Measurements from ENCODE around the gene ADAD2. TPM values are rescaled to one million over a fixed set of nuclear protein-coding genes. Genes with fewer than 3 reads are reported as not detected.

The ADAD2 gene
- total and polyA plus RNA-seq, 2 of the 4 experiments (the other 2 are of a cell fraction) = not detected

DNA sequence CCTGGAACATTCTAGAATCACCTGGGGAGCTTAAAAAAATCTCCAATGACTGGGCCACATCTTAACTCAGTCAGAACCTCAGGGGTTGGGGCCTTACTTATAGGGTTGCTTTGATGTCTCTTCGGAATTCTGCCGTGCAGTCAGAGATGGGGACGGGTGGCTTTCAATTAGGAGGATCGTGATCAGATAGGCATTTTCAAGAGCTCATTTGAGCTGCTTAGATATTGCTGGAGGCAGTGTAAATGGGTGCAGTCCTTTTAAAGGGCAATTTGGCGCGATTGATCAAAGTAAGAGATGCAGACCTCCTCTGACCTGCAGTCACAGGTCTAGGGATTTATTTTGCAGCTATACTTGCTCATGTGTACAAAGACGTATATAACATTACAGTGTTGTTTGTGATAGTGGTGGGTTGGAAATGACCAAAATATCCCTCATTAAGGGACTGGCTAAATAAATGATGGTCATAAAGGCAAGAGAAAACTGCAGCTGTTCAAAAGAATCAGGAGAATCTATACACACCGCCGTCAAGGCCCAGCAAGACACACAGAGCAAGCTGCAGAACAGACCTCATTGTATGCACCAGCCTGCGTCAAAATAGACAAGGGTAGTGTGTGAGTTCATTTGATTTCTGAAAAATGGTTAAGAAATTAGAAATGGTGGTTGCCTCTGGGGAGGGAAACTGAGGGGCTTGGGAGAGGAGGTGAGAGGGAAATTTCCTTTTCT lies 55.2 kb downstream of the ADAD2 start:
- intact Hi-C loops (cut with micrococcal nuclease) = no loop called here
- BruUV-seq (replicated peaks) = no TSS peak
- no peak overlapping the region for H2BK5ac ChIP-seq (ENCODE audit: low read depth, low read length, poor library complexity, severe bottlenecking)
- DNase-seq (no peak), ATAC-seq (ENCODE audit: low read depth) (no peak)
- H3K27me3 ChIP-seq (ENCODE audit: control insufficient read depth, insufficient read depth, low read length) = peaks cover 67% of the 10 kb centered on the region
- no peak overlapping the region for H3K4me3 ChIP-seq (ENCODE audit: insufficient read depth, low read depth, low read length)
- H2BK120ac ChIP-seq (ENCODE audit: low read depth, low read length) = no peak overlapping the region
- H4K5ac ChIP-seq (ENCODE audit: low read depth, low read length) = no peak overlapping the region
- H3K27ac ChIP-seq (ENCODE audit: insufficient read depth, low read length) = no peak overlapping the region
- H3K18ac ChIP-seq (ENCODE audit: low read depth, low read length) = no peak overlapping the region
- no peaks in the 10 kb centered on the region for H3K36me3 ChIP-seq (ENCODE audit: control insufficient read depth, insufficient read depth, low read length)
- H3K4me1 ChIP-seq (ENCODE audit: control insufficient read depth, insufficient read depth, low read length) = no peaks in the 10 kb centered on the region
- TF ChIP-seq FOS (IDR thresholded peaks at IDR 0.05; ENCODE audit: low read depth, low read length) = no peak
- TF ChIP-seq NFE2L2 (IDR thresholded peaks at IDR 0.05; ENCODE audit: low read depth, low read length) = no peak
- TF ChIP-seq RFX5 (IDR thresholded peaks at IDR 0.05; ENCODE audit: low read depth, low read length) = no peak
- no peak for TF ChIP-seq BHLHE40 (IDR thresholded peaks at IDR 0.05; ENCODE audit: low read depth, low read length)
- no peak for TF ChIP-seq MAFK (IDR thresholded peaks at IDR 0.05; ENCODE audit: low read depth, low read length)
- TF ChIP-seq, protein P1, sequence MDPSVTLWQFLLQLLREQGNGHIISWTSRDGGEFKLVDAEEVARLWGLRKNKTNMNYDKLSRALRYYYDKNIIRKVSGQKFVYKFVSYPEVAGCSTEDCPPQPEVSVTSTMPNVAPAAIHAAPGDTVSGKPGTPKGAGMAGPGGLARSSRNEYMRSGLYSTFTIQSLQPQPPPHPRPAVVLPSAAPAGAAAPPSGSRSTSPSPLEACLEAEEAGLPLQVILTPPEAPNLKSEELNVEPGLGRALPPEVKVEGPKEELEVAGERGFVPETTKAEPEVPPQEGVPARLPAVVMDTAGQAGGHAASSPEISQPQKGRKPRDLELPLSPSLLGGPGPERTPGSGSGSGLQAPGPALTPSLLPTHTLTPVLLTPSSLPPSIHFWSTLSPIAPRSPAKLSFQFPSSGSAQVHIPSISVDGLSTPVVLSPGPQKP (IDR thresholded peaks at IDR 0.05; ENCODE audit: borderline replicate concordance, low read depth, low read length) = no peak
- TF ChIP-seq, protein P2, sequence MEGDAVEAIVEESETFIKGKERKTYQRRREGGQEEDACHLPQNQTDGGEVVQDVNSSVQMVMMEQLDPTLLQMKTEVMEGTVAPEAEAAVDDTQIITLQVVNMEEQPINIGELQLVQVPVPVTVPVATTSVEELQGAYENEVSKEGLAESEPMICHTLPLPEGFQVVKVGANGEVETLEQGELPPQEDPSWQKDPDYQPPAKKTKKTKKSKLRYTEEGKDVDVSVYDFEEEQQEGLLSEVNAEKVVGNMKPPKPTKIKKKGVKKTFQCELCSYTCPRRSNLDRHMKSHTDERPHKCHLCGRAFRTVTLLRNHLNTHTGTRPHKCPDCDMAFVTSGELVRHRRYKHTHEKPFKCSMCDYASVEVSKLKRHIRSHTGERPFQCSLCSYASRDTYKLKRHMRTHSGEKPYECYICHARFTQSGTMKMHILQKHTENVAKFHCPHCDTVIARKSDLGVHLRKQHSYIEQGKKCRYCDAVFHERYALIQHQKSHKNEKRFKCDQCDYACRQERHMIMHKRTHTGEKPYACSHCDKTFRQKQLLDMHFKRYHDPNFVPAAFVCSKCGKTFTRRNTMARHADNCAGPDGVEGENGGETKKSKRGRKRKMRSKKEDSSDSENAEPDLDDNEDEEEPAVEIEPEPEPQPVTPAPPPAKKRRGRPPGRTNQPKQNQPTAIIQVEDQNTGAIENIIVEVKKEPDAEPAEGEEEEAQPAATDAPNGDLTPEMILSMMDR (conservative IDR thresholded peaks at IDR 0.05; ENCODE audit: low read depth, low read length) = no peak
- TF ChIP-seq MXI1 (IDR thresholded peaks at IDR 0.05; ENCODE audit: borderline replicate concordance, low read depth, low read length) = no peak
- TF ChIP-seq MAZ (IDR thresholded peaks at IDR 0.05; ENCODE audit: borderline replicate concordance, low read depth, low read length) = no peak
- TF ChIP-seq, protein P3, sequence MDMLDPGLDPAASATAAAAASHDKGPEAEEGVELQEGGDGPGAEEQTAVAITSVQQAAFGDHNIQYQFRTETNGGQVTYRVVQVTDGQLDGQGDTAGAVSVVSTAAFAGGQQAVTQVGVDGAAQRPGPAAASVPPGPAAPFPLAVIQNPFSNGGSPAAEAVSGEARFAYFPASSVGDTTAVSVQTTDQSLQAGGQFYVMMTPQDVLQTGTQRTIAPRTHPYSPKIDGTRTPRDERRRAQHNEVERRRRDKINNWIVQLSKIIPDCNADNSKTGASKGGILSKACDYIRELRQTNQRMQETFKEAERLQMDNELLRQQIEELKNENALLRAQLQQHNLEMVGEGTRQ (IDR thresholded peaks at IDR 0.05; ENCODE audit: low read depth, low read length) = no peak
- TF ChIP-seq CHD1 (IDR thresholded peaks at IDR 0.05; ENCODE audit: low read depth, low read length) = no peak
- TF ChIP-seq RCOR1 (IDR thresholded peaks at IDR 0.05; ENCODE audit: insufficient replicate concordance, low read length) = no peak
- no peak for TF ChIP-seq SMC3 (IDR thresholded peaks at IDR 0.05; ENCODE audit: low read depth, low read length)
- no peak for TF ChIP-seq RAD21 (IDR thresholded peaks at IDR 0.05; ENCODE audit: low read length)
- TF ChIP-seq CEBPB (IDR thresholded peaks at IDR 0.05; ENCODE audit: low read depth, low read length) = no peak
- no peak for TF ChIP-seq POLR2A (IDR thresholded peaks at IDR 0.05; ENCODE audit: low read depth, low read length)
- H3K9me1 ChIP-seq (ENCODE audit: insufficient read depth, low read length) = no peaks in the 10 kb centered on the region
- in situ Hi-C loops (cut with MboI; ENCODE audit: low sequenced_read_pairs) = no loop called here
- no peak overlapping the region for H3K4me2 ChIP-seq (ENCODE audit: low read depth, low read length)
- no peaks in the 10 kb centered on the region for H4K20me1 ChIP-seq (ENCODE audit: insufficient read depth, low read length)
- H4K8ac ChIP-seq (ENCODE audit: low read depth in 2 of 2, low read length in 2 of 2) = no peak overlapping the region
- H2AFZ ChIP-seq (replicated peaks; ENCODE audit: low read length, poor library complexity) = no peak overlapping the region
- H3K79me1 ChIP-seq (ENCODE audit: low read depth in 1 of 2, low read length in 2 of 2) = no peaks in the 10 kb centered on the region
- no peak overlapping the region for H2BK15ac ChIP-seq (ENCODE audit: low read depth, low read length)
- no peak overlapping the region for H2BK20ac ChIP-seq (ENCODE audit: low read depth, low read length)
- POLR2A ChIA-PET (ENCODE audit: unreplicated experiment) = no interaction called here
- dilution Hi-C loops (cut with HindIII; ENCODE audit: low sequenced_read_pairs, unreplicated experiment) = no loop called here
- H3K56ac ChIP-seq (ENCODE audit: extremely low read depth, insufficient read depth, low read length) = no peak overlapping the region
- no peak overlapping the region for H2AK5ac ChIP-seq (ENCODE audit: low read depth, low read length)
- no peak overlapping the region for H3K14ac ChIP-seq (replicated peaks; ENCODE audit: low read depth, low read length)
- no peak overlapping the region for H3K4ac ChIP-seq (ENCODE audit: low read depth, low read length)
- no peak overlapping the region for H3K9ac ChIP-seq (ENCODE audit: low read depth, low read length)
- no peak overlapping the region for H4K91ac ChIP-seq (ENCODE audit: insufficient read depth, low read depth, low read length)
- CTCF ChIA-PET = no interaction called here
- 74% methylated on average over 4 of the region's 10 CpGs; no CpG with 5 or more reads in 1 of the 2 experiments for WGBS, 2 experiments (ENCODE audit: extremely low coverage in 2 of 2, insufficient read length in 1 of 2)
- H2AK9ac ChIP-seq (replicated peaks; ENCODE audit: low read depth, low read length, poor library complexity) = no peak overlapping the region
- no peak overlapping the region for H3K23ac ChIP-seq (ENCODE audit: low read depth, low read length)
- H3K9me3 ChIP-seq (ENCODE audit: control insufficient read depth, insufficient read depth, low read length) = peaks cover 7% of the 10 kb centered on the region

Data from IMR-90 (cell line).